ENCODE measurements around the gene GSAP.

GSAP gene

DNA sequence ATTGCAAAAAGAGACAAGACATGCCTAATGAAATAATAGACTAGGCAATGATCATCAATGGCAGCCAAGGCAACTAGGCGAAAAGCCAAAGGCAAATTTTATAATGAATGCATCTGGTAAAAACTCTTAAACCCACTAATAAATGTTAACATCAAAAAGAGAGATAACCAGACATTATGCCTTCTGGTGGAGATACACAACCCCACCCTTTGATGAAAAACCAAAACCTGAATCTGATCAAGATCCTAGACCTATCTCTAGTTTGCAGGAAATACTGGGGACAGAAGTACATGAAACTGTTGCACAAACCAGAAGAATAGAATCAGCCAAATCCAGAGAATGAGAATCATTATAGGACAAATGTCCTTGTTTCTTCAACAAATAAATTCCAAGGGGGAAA lies 22.0 kb upstream of the GSAP start:
- no peak for DNase-seq

DNA sequence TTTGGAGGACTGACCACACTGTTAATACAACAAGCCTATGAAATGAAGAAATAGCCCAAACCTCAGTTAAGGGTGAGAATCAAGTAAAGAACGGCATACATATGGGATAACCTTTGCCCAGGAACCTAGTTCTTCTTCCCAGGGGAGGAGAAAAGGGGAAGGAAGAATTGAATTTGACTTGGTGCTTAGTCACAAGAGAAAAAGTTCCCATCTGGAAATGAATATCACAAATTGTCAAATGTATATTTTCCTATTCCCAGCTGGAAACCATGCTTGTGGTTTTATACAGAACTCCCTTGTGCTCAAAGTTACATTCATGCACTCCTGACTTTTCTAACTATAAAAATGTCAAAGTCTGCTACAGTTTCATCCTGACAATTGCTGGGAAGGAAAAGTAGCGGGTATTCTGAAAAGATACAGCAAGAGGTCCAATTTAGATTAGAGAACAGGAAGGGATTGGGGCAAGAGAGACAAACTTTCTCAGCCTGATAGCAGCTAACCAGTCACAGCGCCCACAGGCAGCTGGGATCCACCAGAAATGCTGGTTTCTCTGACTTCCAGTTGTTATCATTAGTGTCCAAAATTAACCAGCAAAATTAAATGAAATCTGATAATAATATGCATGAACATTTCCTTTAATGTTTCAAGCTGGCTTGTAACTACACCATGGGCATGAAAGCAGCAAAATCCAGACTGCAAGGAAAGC lies 18.6 kb upstream of the GSAP start:
- DNase-seq, result no peak

DNA sequence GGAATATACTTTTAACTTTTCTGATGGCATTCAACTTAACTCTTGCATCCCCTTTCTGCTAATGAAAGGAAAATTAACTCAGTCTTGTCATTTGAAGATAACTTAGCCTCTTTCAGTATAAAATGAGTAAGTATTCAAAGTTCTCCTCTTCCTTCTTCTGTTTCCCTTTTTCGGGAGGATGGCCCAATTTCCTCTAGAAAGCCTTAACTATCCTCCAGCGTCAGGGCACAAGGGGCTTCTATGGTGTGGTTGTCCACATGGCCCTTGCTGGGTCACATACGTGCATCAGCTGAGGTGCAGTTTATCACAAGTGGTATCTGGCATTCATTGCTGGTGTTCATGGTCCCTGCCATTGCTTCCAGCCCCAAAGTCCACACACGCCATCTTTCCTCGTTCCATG lies 17.8 kb upstream of the GSAP start:
- no peak for DNase-seq

DNA sequence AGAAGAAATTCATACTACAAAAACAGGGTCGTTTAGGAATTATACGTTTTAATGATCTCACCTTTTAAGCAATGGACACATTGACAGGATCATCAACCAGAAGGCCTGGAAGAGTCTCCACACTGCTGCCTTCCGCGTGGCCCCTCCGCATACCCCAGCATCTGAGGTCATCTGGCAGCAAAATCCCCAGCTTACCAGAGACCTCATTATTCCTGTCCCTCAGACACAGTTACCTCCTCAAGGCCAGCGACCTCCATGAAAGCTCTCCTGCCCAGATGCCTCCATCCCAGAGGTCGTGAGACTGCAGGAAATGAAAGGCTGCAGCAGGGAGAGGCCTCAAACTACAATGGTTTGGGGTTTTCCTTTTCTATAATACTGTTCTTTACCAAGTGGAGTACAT lies 14.8 kb upstream of the GSAP start:
- no peak for DNase-seq

DNA sequence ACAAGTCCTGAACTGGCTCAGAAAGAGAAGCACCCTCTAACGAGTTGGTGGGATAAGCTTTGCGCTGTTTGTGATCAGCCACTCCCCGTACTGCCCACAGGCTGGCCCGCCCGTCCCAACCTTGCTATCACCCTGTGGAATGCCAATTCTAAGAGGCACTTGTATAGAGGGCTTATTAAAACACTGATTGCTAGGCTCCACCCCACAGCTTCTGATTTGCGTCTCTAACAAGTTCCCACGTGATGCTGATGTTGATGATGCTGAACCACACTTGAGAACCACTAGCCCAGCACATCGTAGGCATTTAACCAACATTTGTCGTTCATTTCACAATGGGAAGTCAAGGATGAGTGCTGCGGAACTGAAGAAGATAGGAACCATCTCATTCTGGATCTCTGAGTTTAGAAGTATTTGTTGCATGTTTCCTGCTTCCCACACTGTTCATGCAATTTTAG lies 12.7 kb upstream of the GSAP start:
- DNase-seq, result no peak

DNA sequence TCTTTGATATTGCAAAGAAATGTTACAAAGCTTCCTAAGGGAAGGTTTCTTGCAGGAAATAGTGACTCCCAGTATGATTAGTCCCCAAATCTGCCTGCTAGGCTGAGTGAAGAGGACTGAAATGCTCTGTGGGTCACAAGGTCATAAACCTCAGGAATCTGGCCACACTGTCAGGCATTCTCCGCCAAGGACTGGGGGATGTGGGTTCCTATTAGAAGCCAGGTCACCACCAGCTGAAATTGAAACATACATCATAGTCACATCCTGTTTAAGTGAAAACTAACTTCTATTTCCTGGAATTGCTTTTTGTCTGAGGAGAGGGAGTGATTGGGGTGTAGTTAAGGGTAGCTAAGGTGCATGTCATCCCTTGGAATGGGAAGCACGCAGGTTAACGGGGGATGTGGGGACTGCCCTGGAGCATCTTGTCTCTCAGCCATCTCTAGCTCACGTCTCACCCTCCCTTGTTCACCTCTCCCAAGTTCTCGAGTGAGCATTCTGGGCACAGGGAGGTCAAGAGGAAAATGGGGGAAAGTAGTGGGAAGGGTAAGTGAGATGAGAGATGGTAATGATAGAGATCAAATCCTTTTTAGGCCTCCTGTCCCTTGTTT lies 12.0 kb upstream of the GSAP start:
- peak in 1 of 2 donors; percentile 16 for DNase-seq

DNA sequence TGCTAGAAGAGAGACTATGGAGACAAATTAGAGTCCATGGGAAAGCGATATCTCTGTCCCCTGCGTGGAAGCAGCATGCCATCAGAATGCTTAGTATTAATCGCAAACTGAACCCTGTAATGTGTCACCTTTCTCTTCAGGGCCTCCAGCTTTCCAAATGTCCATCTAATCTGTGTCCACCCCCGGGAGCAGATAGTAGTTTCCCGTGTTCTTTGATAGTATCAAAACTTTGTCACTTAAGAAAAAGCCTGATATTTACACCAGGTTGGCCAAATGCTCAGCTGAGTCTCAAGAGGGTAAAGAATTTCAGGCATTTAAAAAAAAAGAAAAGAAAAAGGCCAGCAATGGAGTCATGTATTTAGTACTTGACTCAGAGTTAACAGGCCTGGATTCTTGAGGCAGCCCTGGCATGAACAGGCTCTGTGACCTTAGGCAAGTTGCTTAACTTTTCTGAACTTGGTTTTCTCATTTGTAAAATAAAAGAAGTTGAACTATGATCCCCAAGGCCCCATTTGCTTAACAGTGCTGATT lies 10.4 kb upstream of the GSAP start:
- DNase-seq, result no peak

DNA sequence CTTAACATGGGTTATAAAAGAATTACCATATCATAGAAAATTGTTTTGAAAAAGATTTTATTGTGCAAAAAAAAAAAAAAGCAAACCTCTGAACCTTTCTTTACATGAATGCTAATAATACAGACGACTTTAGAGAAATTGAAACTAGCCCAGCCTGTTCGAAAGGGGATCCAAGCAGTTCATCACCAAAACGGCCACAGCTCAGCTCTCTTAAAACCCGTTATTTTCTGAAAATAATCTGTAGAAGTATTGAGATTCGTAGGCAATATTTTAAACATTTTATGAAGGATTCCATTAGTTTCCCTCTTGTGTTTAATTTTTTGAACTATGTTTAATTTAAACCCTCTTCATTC lies 9.9 kb upstream of the GSAP start:
- DNase-seq, result no peak

DNA sequence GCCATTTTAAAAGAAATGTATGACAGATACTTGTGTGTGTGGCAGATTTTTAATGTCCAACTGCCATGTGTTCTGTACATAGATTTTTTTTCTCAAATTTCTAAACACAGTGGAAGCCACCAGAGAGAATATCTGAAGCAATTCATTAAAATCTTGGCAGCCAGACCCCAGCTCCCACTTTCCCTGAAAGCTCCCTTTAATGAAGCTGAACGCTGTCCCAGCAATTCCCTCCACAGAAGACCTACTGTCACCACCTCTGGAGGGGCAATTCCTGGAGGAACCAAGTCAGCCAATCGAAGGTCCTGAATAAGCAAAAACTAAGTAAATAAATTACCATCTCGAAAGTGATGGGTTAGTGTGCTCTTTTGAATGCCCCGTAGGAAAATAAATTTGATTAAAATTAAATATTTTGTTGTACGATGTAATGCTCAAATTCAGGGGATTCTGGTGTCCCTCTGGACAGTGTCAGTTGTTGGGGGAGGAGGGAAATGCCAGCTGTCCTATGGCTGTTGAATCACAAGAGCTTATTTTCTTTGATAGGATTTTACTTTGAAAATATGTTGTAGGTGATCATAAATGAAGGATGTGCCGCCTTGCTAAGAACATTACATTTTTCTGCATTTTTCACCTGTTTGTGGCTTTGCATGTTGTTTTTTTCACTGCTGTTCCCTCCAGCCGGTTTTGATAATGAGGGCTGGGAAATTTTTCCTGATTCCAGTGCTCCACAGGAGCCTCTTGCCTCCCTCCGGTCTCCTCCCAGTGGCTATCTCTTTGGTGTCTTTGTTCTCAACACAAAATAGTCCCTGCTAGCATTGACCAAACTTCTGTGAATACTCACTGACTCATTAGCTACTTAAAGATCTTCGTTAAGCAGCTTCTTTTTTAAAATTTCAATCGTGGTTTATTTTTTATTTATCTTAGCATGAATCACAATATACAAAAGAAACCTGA lies 9.2 kb upstream of the GSAP start:
- DNase-seq, result no peak

DNA sequence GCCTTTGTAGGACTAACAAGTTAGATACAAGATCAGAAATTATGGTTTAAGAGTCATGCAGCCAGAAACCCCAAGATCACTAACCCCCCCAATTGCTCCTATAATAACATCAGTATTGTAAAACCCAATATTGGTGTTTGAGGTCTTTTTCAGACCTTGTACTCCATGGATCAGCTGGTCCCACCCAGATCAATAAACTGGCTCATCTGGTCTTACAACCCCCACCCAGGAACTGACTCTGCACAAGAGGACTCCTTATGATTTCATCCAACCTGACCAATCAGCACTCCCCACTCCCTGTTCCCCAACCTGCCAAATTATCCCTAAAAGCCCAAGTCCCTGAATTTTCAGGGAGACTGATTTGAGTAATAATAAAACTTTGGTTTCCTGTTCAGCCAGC lies 6.4 kb upstream of the GSAP start:
- no peak for DNase-seq

DNA sequence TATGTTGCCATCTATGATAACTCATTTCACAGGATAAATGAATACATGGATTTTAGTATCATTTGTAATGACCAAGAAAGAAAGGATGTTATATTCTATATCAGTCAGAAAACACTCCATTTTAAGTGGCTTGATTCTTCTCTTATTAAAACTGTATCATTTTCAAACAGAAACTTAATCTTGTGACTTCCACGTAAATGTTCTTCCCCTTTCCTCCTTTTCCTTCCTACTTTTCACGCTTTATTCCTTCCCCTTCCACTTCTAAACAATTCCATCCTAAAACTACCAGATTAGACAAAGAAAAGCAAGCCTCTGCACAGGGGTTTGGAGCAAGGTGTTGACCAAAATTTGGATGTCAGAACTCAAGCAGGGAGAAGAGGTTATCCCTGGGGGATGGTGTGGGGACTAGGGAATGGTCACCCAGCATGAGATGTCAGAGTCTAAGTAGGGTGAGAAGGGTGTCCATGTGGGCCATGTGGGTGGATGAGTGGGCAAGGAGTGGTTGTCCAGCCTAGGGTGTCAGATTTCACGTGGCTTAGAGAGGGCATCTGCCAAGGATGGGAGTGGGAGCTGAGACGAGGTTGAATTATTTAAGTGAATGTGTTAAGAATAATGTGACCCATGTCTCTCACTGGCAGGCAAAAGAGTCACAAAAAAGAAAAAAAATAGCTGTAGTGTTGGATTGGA lies 5.0 kb upstream of the GSAP start:
- no peak for DNase-seq

DNA sequence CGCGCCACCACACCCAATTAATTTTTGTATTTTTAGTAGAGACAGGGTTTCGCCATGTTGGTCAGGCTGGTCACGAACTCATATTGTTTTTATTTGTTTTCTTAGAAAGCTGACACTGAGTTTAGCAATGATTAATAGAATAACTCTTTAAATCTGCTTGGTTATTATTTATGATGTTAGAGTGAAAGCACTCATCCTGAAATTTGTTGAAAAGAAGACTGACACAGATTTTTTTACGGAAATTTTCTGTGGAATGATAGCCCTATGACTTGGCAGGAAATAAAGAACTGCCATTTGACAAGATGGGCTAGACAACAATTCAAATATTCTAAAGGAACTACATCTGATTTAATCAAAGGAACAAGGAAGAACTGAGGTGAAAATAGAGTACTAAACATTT lies 4.3 kb upstream of the GSAP start:
- no peak for DNase-seq

DNA sequence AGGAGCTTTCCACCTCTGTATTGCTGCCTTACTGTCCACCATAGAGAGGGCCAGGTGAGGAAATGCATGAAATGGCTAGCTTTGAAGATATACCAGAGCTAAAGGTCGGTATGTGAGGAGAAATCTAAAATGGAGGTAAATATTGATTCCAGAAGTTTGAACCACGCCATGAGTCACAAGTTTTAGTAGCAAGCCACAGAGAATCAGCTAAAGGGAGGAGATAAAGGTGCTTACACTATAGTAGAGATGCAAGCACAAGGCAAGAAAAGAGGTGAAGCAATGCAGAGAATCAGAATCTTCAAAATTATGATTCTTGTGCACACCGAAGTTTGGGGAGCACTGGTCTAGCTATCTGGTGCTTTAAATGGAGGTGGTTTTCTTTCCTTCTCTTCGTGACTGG lies 3.0 kb upstream of the GSAP start:
- DNase-seq, result no peak

DNA sequence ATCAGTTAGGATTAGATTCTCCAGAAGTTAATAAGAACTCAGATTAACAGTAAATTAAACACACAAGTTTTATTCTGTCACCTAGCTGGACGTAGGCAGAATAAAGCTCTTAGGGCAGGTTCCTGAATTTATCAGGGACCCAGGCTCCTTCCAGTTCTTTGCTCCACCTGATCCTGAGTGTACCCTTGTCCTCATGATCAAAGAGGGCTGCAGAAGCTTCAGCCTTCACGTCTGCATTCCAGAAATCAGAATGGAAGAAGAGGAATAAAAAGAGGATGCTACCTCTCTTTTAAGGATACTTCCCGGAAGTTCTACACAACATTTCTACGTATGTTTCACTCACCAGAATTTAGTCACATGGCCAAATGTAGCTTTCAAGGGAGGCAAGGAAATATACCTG lies 1.7 kb upstream of the GSAP start:
- no peak for DNase-seq

DNA sequence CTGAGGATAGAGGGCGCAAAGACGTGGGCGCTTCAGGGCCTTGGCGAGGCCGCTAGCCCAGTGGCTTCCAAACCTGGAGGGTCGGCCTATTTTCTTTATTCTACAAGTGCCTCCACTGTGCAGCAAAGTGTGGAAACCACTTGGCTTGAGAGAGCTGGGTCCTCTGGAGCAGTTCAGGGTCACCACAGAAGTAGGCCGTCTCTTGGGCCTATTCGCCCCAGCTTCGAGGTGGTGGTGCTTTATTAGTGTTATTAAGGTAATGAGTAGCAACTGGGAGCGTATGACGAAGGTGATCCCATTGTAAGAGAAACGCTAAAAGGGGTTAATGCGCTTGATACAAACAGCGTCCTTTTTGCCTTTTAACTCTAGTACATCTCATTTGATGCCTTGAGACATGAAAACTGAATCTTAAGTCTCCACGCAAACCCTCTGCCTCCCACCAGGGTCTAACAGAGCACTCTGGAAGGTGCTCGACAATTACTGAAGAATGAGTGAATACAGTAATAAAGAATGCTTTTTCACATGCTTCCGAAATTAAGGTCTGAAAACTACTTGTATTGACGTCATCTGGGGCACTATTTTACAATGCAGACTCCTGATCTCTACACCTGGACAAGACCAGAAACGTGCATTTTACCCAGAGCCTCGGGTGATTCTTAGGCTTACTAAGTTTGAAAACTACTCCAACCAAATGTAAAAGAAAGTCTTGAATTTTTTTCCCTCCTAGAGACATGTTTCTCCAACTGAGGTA lies 647 bp upstream of the GSAP start:
- no peak for DNase-seq

DNA sequence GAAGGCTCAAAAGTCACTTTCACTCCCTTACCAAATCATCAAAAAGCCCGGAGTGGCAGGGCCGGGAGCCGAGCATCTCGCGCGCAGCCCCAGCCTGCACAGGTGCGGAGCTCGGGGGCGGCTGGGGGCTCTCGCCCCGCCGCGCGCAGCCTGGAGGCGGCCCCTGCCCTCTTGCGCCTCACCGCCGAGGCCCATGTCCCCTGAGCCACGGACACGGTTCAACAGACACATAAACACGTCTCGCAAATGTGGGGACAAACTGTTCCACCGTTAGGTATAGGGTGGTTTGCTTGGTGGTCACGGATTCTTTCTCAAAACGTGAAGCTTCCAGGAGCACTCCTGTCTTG lies 700 bp downstream of the GSAP start:
- DNase-seq, result peak; percentile 16 to 26

DNA sequence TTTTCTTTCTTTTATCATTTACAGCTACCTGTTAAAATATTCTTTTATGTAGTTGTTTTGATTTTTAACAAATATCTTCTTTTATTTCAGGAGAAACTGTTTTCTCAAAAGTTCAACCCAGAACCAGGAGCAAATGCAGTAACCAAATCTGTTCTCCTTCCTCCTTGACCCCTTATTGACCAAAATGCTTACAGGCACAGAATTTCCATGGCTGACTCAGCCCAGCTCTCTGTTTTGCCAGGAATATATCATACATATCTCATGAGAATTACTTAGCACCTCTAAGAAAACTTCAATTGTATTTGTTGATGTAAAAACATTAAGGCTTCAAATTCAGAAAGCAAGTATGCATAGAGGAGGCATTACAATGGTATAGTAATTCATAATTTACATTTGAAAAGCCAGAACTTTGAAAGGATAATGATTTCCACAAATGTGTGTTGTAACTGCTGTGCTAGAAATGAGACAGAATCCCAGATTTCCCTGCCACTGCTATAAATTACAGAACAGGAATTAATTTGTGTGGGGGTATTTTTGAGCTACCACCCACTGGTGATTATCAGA lies 2.2 kb downstream of the GSAP start:
- DNase-seq, result no peak

DNA sequence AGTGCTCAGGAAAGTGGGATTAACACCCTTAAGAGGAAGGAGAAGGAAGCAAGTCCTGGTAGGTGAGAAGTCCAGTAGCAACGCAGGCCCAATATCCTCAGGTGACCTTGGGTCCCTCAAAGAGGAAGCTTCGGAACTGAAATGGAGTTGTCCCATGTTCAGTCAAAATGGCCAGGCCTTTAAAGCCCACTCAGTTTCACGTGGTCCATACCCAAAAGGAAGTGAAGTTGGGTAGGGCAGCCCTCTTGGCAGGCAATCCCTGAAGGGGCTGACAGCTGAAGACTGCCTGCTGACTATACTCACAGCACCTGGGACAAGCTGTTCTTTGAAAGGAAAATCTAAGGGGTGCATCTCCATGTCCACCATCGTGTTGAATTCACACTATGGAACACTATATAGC lies 3.0 kb downstream of the GSAP start:
- no peak for DNase-seq

DNA sequence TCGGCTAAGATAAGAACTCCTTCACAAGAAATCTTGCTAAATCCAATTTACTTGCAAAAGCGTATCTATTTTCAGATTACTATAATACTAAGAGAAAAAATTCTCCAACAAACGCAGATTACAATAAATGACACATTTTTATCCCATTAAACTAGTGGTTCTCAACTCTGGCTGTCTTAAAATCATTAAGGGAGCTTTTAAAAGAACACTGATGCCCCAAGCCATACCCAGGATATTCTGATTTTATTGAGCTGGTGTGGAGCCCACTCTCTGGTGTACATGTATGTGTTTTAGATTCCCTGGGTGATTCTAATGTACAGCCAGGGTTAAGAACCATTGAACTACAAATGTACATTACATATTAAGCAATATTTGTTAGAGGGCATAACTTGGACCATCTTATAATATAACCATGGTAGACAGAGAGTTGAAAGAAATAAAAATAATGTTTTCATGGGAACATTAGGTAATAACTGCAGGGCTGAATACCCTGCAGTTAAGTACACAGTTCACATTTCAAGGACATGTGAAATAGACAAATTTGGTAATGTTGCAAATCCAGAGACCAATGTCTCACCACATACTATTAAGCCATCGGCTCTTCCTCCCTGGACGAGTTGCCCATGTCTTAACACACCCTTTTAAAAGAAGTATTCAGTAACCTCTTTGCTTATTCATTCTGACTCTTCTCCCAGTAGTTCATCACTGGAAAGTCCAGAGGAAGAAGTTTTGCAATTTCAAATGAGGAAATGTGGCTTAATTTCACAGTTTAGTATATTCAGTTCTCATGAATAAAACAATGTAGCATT lies 6.2 kb downstream of the GSAP start:
- no peak for DNase-seq

DNA sequence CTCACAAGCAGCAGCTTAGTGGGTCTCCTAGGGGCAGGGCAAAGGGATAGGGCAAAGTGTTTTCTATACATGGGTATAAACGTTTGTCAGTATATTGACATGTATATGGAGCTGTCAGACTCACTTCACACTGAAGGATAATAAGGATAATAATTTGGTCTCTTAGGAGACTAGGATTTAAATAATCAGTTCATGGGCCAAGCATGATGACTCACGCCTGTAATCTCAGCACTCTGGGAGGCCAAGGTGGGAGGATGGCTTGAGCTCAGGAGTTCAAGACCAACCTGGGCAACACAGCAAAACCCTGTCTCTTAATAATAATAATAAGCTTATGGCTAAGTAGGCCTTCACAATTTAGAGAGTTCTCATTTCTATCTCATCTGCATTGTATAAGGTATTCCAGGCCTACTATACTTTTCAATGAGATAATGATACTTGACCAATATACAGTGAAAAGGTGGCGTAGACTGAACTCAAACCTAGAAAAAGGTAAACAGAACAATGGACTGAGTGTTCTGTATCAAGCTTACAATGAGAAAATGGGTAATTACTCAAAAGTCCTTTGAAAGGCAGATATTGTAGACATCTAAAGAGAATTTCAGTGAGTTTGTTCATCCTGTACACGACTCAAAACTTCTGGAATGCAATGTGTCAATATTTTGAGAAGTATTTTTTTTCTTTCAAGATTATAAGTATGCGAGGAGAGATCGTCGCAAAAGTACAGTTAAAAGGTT lies 7.0 kb downstream of the GSAP start:
- no peak for DNase-seq

DNA sequence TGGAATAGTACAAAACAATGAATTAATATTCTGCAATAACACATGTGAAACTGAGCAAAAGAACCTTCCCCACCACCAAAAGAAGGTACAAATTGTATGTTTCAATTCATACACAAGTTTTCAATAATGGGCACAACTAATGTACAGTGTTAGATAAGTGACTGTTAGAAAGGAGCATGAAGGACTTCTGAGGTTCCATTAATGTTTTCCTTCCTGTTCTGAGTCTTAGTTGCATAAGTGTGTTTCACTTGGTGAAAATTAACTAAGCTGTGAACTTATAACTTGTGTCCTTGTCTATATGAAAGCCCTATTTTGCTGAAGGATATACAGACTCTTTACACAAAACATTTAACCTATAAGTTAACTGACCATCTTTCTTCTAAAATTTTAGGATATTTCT lies 8.2 kb downstream of the GSAP start:
- no peak for DNase-seq

Measured in stimulated activated CD4-positive, alpha-beta T cell treated with anti-CD3 and anti-CD28 coated beads, Interleukin-2, amount 100 ng/mL, for 24 hours (primary cell).